PC-3 (cell line): ENCODE data around the gene CLMN. TPM values are rescaled to one million over a fixed set of nuclear protein-coding genes. Genes with fewer than 3 reads are reported as not detected.

Experiments
- ATAC-seq: fragments of 200-7000 bp; cut with Tn5 transposase; 2 replicates; pipeline ENCODE4 v1.9.1; 2020; ENCODE audit warnings: mild to moderate bottlenecking, moderate library complexity
- BruUV-seq: library from RNA; stranded (reverse); fragments of 400-500 nt; replicated peaks from 2 replicates; lab custom pipeline; 2021; lab: Mats Ljungman, UMichigan
- CTCF ChIA-PET: fragments of 300-600 bp; sonication (Branson Sonifier 250); formaldehyde crosslinking; loops from one replicate; lab custom pipeline; 2022; ENCODE audit warnings: antibody characterized with exemption; lab: Charles Lee
- POLR2A ChIA-PET: fragments of 300-600 bp; sonication (Branson Sonifier 250); formaldehyde crosslinking; loops from one replicate; lab custom pipeline; 2022; ENCODE audit warnings: antibody characterized with exemption; ENCODE audit not compliant: unreplicated experiment; lab: Charles Lee
- DNase-seq: peaks from one replicate; pipeline ENCODE4 v3.0.0-alpha.2; 2015
- H2AFZ ChIP-seq: fragments of 300-600 bp; sonication (generic); 2 replicates; pipeline ENCODE4 v1.6.0; 2016; ENCODE audit warnings: antibody characterized with exemption, low read length
- H3F3A ChIP-seq: fragments of 300-600 bp; sonication (generic); one replicate; pipeline ENCODE4 v1.6.0; 2017; ENCODE audit warnings: antibody characterized with exemption, low read length, control low read depth, mild to moderate bottlenecking; ENCODE audit not compliant: unreplicated experiment
- H3K27ac ChIP-seq: fragments of 300-600 bp; sonication (generic); 2 replicates; pipeline ENCODE4 v1.5.1; 2016; ENCODE audit warnings: mild to moderate bottlenecking, low read length
- H3K27me3 ChIP-seq: fragments of 300-600 bp; sonication (generic); 2 replicates; pipeline ENCODE4 v1.6.1; 2016; ENCODE audit warnings: low read length, mixed read lengths
- H3K36me3 ChIP-seq: fragments of 300-600 bp; sonication (generic); 2 replicates; pipeline ENCODE4 v1.6.1; 2016; ENCODE audit warnings: low read depth, mixed run types, low read length, mixed read lengths
- H3K4me1 ChIP-seq: fragments of 300-600 bp; sonication (generic); 2 replicates; pipeline ENCODE4 v1.5.1; 2016; ENCODE audit warnings: low read length; ENCODE audit not compliant: insufficient read depth
- H3K4me2 ChIP-seq: fragments of 300-600 bp; sonication (generic); 2 replicates; pipeline ENCODE4 v1.6.0; 2016; ENCODE audit warnings: low read length
- H3K4me3 ChIP-seq: fragments of 300-600 bp; sonication (generic); 2 replicates; pipeline ENCODE4 v1.5.1; 2016; ENCODE audit warnings: mild to moderate bottlenecking, low read length, mixed read lengths
- H3K79me2 ChIP-seq: fragments of 300-600 bp; sonication (generic); 2 replicates; pipeline ENCODE4 v1.6.1; 2017; ENCODE audit warnings: low read length, mixed read lengths
- H3K9ac ChIP-seq: fragments of 300-600 bp; sonication (generic); 2 replicates; pipeline ENCODE4 v1.6.0; 2016; ENCODE audit warnings: mild to moderate bottlenecking, low read length
- H3K9me2 ChIP-seq: fragments of 300-600 bp; sonication (generic); replicated peaks from 2 replicates; pipeline ENCODE4 v1.6.1; 2016; ENCODE audit warnings: mixed run types, low read length, mixed read lengths
- H3K9me3 ChIP-seq: fragments of 300-600 bp; sonication (generic); 2 replicates; pipeline ENCODE4 v1.6.1; 2016; ENCODE audit warnings: low read length, mixed read lengths
- H4K20me1 ChIP-seq: fragments of 300-600 bp; sonication (generic); 2 replicates; pipeline ENCODE4 v1.6.1; 2016; ENCODE audit warnings: low read length, mixed read lengths
- EZH2 ChIP-seq: fragments of 300-600 bp; sonication (generic); IDR thresholded peaks from one replicate; pipeline ENCODE4 v1.6.1; 2017; ENCODE audit warnings: antibody characterized with exemption, mild to moderate bottlenecking, low read length; ENCODE audit not compliant: unreplicated experiment
- EZH2phosphoT487 ChIP-seq: fragments of 300-600 bp; sonication (generic); IDR thresholded peaks from 2 replicates; pipeline ENCODE4 v1.6.1; 2018; ENCODE audit warnings: mild to moderate bottlenecking, antibody characterized with exemption, low read length, borderline replicate concordance
- intact Hi-C: fragments of 100-400 bp; cut with micrococcal nuclease; formaldehyde crosslinking; loops from 2 replicates; pipeline ENCODE4 v1.9.0; 2023
- total RNA-seq: library from RNA; depleted of rRNA; stranded (reverse); fragments of >200 nt; gene quantifications from 2 replicates; pipeline ENCODE4 v1.2.3, GENCODE V29; 2014
- TF ChIP-seq, protein P1 (sequence below): fragments of 300-600 bp; sonication (generic); conservative IDR thresholded peaks from 2 replicates; pipeline ENCODE4 v1.5.1; 2017; ENCODE audit warnings: antibody characterized with exemption, low read depth, mild to moderate bottlenecking, low read length

CLMN gene
- total RNA-seq, 1 experiment from 2014 or later = 3.5 TPM

DNA sequence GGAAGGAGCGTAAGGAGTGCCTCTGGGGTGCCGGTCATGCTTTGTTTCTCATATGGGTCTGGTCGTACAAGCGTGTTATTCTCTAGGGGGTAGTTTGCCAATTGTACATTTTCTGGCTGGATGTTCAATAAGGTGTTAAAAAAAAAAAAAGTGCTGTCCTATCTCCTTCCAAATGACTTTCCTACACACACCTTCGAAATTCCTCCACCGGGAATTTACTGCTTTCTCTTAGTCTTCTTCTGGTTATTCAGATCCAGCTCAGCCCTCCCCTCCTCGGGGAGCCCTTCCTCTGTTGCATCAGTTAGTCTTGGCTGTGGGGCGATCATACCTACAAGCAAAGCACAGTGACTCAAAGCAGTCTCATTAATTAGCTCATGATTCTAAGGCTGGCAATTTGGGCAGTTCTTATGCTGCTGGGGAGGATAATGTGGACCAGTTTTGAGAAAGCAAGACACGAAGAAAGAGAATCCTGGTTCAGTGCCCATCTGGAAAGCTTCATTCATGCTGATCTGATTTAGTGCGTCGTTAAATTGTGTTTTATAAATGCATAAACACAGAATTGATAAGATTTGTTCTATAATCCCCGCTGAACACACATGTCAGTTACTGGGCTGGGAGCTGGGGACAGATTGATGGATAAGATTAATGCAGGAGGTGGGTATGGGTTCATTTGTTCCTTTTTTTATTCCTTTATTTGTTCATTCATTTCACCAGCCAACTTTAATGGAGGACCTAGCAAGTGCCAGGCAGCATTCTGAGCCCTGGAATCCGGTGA, 9.2 kb upstream of the CLMN start:
- H3K4me3 ChIP-seq = no peak overlapping the region
- CTCF ChIA-PET = no interaction called here
- no TSS peak for BruUV-seq
- no peak overlapping the region for H3K9ac ChIP-seq
- no peaks in the 10 kb centered on the region for H4K20me1 ChIP-seq
- POLR2A ChIA-PET = no interaction called here
- intact Hi-C loops = no loop called here
- no peak overlapping the region for H2AFZ ChIP-seq
- no peaks in the 10 kb centered on the region for H3K27me3 ChIP-seq
- H3K36me3 ChIP-seq = no peaks in the 10 kb centered on the region
- no peak overlapping the region for H3K4me2 ChIP-seq
- H3K9me3 ChIP-seq = no peaks in the 10 kb centered on the region
- no peaks in the 10 kb centered on the region for H3K4me1 ChIP-seq
- ATAC-seq (no peak), DNase-seq (no peak)
- no peaks in the 10 kb centered on the region for H3F3A ChIP-seq
- TF ChIP-seq, protein P1, sequence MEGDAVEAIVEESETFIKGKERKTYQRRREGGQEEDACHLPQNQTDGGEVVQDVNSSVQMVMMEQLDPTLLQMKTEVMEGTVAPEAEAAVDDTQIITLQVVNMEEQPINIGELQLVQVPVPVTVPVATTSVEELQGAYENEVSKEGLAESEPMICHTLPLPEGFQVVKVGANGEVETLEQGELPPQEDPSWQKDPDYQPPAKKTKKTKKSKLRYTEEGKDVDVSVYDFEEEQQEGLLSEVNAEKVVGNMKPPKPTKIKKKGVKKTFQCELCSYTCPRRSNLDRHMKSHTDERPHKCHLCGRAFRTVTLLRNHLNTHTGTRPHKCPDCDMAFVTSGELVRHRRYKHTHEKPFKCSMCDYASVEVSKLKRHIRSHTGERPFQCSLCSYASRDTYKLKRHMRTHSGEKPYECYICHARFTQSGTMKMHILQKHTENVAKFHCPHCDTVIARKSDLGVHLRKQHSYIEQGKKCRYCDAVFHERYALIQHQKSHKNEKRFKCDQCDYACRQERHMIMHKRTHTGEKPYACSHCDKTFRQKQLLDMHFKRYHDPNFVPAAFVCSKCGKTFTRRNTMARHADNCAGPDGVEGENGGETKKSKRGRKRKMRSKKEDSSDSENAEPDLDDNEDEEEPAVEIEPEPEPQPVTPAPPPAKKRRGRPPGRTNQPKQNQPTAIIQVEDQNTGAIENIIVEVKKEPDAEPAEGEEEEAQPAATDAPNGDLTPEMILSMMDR = no peak
- TF ChIP-seq EZH2 (no peak), EZH2phosphoT487 (no peak)
- H3K27ac ChIP-seq = no peak overlapping the region
- no peaks in the 10 kb centered on the region for H3K79me2 ChIP-seq
- no peaks in the 10 kb centered on the region for H3K9me2 ChIP-seq

DNA sequence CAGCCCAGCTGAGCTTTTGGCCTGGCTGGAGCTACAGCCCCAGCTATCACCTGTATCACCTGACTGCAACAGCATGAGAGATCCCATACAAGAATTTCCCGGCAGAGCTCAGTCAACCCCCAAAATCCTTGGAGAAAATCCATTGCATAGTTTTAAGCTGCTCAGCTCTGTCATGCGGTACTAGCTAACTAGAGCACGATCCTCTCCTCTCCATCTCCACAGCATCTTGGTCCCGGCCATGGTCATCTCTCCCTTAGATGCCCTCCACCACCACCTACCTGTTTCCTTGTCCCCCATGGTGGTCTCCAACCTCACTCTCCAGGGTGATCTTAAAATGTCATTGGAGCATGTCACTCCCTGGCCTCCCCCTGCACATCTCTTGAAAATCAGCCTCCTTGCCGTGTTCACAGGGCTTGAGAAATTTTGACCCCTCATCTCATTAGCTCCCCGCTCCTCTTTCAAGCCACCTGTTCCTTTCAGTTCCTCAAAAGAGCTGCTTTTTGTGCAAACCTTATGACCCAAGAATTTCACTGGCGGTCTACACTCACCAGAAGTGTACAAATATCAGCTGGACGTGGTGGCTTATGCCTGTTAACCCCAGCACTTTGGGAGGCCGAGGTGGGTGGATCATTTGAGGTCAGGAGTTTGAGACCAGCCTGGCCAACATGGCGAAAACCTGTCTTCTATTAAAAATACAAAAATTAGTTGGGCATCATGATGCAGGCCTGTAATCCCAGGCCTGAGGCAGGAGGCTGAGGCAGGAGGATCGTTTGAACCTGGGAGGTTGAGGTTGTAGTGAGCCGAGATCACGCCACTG, 8.1 kb upstream of the CLMN start:
- intact Hi-C loops = no loop called here
- H3K9ac ChIP-seq = no peak overlapping the region
- no peaks in the 10 kb centered on the region for H4K20me1 ChIP-seq
- H3K9me3 ChIP-seq = no peaks in the 10 kb centered on the region
- no TSS peak for BruUV-seq
- no peak overlapping the region for H3K4me3 ChIP-seq
- CTCF ChIA-PET = no interaction called here
- ATAC-seq (no peak), DNase-seq (no peak)
- POLR2A ChIA-PET = no interaction called here
- no peak overlapping the region for H2AFZ ChIP-seq
- no peak overlapping the region for H3K4me2 ChIP-seq
- H3K27me3 ChIP-seq = no peaks in the 10 kb centered on the region
- no peaks in the 10 kb centered on the region for H3K9me2 ChIP-seq
- H3F3A ChIP-seq = no peaks in the 10 kb centered on the region
- H3K27ac ChIP-seq = no peak overlapping the region
- no peaks in the 10 kb centered on the region for H3K4me1 ChIP-seq
- H3K79me2 ChIP-seq = no peaks in the 10 kb centered on the region
- no peaks in the 10 kb centered on the region for H3K36me3 ChIP-seq
- no peak for TF ChIP-seq EZH2
- TF ChIP-seq EZH2phosphoT487 = no peak
- TF ChIP-seq, protein P1 = no peak
